ENCODE measurements around the gene MYO5A.
"Not testable (repeated sequence)": the region's sequence is repeated elsewhere in the genome, so short reads cannot be mapped to it uniquely, and the experiment has no call there.

The MYO5A gene

DNA sequence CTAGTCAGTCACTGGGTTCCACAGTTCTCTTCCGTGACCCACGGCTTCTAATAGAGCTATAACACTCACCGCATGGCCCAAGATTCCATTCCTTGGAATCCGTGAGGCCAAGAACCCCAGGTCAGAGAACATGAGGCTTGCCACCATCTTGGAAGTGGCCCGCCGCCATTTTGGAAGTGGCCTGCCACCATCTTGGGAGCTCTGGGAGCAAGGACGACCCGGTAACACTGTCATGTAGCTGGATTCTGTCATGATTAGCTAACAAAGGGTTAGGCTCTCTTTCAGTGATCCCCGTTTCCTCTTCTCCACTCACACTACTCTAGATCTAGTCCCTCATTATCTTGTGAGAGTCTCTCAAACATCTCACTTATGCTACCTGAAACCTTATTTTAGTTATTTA is 89.6 kb downstream of the MYO5A start:
- H3K36me3 ChIP-seq (ENCODE audit: control insufficient read depth in 2 of 2, insufficient read depth in 1 of 2, low read length in 2 of 2); POLR2A ChIA-PET; H3K4me3 ChIP-seq (ENCODE audit: low read depth, low read length); H3K9me3 ChIP-seq (ENCODE audit: control insufficient read depth, insufficient read depth, low read depth, low read length); H3K4me1 ChIP-seq (ENCODE audit: control insufficient read depth, insufficient read depth, low read length); CTCF ChIA-PET; H3K27ac ChIP-seq (ENCODE audit: extremely low read depth, low read depth, low read length): not testable (repeated sequence)
- TF ChIP-seq YY1 (tag by site-specific recombination; IDR thresholded peaks at IDR 0.05) = 0 out of 2 replicates have a peak, but pooled peaks have one; percentile 27

DNA sequence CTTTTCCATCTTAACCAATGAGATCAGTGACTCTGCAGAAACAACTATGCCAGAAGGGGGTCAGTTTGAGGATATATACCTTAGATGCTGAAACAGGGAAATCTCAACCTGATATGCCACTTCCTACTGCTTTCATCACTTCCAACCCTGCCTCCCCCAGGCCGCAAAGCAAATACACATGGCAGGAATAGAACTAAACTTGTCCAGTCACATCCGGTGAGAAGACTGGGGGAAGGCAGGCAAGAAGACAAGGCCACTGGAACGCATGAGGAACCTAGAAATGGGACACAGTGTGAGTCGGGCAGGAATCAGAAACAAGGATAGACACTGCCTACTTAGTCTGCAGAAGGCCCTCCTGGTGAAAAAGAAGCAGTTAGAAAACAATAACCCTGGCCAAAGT is 90.6 kb downstream of the MYO5A start:
- no peaks in the 10 kb centered on the region for H3K36me3 ChIP-seq (ENCODE audit: control insufficient read depth in 2 of 2, insufficient read depth in 1 of 2, low read length in 2 of 2)
- H3K27ac ChIP-seq (ENCODE audit: extremely low read depth, low read depth, low read length) = no peak overlapping the region
- TF ChIP-seq, protein P1, sequence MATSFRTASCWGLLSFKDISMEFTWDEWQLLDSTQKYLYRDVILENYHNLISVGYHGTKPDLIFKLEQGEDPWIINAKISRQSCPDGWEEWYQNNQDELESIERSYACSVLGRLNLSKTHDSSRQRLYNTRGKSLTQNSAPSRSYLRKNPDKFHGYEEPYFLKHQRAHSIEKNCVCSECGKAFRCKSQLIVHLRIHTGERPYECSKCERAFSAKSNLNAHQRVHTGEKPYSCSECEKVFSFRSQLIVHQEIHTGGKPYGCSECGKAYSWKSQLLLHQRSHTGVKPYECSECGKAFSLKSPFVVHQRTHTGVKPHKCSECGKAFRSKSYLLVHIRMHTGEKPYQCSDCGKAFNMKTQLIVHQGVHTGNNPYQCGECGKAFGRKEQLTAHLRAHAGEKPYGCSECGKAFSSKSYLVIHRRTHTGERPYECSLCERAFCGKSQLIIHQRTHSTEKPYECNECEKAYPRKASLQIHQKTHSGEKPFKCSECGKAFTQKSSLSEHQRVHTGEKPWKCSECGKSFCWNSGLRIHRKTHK (tag by site-specific recombination; IDR thresholded peaks at IDR 0.05) = no peak
- TF ChIP-seq, protein P2, sequence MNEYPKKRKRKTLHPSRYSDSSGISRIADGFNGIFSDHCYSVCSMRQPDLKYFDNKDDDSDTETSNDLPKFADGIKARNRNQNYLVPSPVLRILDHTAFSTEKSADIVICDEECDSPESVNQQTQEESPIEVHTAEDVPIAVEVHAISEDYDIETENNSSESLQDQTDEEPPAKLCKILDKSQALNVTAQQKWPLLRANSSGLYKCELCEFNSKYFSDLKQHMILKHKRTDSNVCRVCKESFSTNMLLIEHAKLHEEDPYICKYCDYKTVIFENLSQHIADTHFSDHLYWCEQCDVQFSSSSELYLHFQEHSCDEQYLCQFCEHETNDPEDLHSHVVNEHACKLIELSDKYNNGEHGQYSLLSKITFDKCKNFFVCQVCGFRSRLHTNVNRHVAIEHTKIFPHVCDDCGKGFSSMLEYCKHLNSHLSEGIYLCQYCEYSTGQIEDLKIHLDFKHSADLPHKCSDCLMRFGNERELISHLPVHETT (tag by site-specific recombination; IDR thresholded peaks at IDR 0.05) = no peak
- TF ChIP-seq ZNF37A (tag by site-specific recombination; IDR thresholded peaks at IDR 0.05) (no peak), ZNF544 (tag by site-specific recombination; IDR thresholded peaks at IDR 0.05) (no peak), ZNF585B (tag by site-specific recombination; IDR thresholded peaks at IDR 0.05) (no peak), ZXDB (tag by site-specific recombination; IDR thresholded peaks at IDR 0.05) (no peak), OSR2 (tag by site-specific recombination; IDR thresholded peaks at IDR 0.05) (no peak), ZNF530 (tag by site-specific recombination; IDR thresholded peaks at IDR 0.05; ENCODE audit: low read depth) (no peak), YY1 (tag by site-specific recombination; IDR thresholded peaks at IDR 0.05) (no peak), ZNF830 (tag by site-specific recombination; IDR thresholded peaks at IDR 0.05; ENCODE audit: low read depth) (no peak), ZNF677 (tag by site-specific recombination; IDR thresholded peaks at IDR 0.05) (no peak), ZNF335 (tag by site-specific recombination; conservative IDR thresholded peaks at IDR 0.05) (no peak), ZNF211 (tag by site-specific recombination; IDR thresholded peaks at IDR 0.05; ENCODE audit: low read depth) (no peak), BCL11A (tag by site-specific recombination; IDR thresholded peaks at IDR 0.05; ENCODE audit: low read depth) (no peak), ZNF76 (tag by site-specific recombination; IDR thresholded peaks at IDR 0.05; ENCODE audit: borderline replicate concordance, low read depth) (no peak), ZBTB21 (tag by site-specific recombination; IDR thresholded peaks at IDR 0.05) (no peak), SP2 (tag by site-specific recombination; IDR thresholded peaks at IDR 0.05) (no peak)
- TF ChIP-seq, protein P3, sequence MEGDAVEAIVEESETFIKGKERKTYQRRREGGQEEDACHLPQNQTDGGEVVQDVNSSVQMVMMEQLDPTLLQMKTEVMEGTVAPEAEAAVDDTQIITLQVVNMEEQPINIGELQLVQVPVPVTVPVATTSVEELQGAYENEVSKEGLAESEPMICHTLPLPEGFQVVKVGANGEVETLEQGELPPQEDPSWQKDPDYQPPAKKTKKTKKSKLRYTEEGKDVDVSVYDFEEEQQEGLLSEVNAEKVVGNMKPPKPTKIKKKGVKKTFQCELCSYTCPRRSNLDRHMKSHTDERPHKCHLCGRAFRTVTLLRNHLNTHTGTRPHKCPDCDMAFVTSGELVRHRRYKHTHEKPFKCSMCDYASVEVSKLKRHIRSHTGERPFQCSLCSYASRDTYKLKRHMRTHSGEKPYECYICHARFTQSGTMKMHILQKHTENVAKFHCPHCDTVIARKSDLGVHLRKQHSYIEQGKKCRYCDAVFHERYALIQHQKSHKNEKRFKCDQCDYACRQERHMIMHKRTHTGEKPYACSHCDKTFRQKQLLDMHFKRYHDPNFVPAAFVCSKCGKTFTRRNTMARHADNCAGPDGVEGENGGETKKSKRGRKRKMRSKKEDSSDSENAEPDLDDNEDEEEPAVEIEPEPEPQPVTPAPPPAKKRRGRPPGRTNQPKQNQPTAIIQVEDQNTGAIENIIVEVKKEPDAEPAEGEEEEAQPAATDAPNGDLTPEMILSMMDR (tag by site-specific recombination; IDR thresholded peaks at IDR 0.05) = no peak
- no peaks in the 10 kb centered on the region; the same call in 1 of the 2 replicates for H3K4me1 ChIP-seq (ENCODE audit: control insufficient read depth, insufficient read depth, low read length)
- ChIA-PET POLR2A (no interaction called here), CTCF (interaction anchor here (0.7 kb wide), 1 partner anchor 32 kb away, joined by 4 read pairs; no protein-coding TSS in a partner anchor)
- H3K4me3 ChIP-seq (ENCODE audit: low read depth, low read length) = no peak overlapping the region
- H3K9me3 ChIP-seq (ENCODE audit: control insufficient read depth, insufficient read depth, low read depth, low read length) = no peaks in the 10 kb centered on the region

DNA sequence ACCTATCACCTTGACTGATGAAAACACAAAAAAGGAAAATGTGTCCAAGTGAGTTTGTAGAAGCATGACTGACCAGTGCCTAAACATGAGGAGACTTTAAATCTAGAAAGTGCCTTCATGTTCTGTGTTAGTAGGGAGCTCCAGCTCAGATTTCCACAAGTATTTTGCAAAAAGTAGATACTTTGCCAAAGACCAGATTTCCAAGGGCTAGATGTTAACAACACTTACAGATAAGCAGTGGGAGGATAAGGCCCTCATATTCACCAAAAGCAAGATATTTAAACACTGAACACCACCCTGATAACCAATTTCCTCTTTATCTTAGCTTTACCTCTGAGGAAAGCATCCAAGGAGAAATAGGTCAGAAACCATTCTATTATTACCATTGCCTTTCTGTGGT is 91.0 kb downstream of the MYO5A start:
- CTCF ChIA-PET = interaction anchor here (0.6 to 0.7 kb wide), 2 partner anchors 32 to 88 kb away, joined by 4 read pairs; no protein-coding TSS in a partner anchor
- no peaks in the 10 kb centered on the region for H3K36me3 ChIP-seq (ENCODE audit: control insufficient read depth in 2 of 2, insufficient read depth in 1 of 2, low read length in 2 of 2)
- H3K4me3 ChIP-seq (ENCODE audit: low read depth, low read length) = no peak overlapping the region
- no peaks in the 10 kb centered on the region; the same call in 1 of the 2 replicates for H3K4me1 ChIP-seq (ENCODE audit: control insufficient read depth, insufficient read depth, low read length)
- H3K9me3 ChIP-seq (ENCODE audit: control insufficient read depth, insufficient read depth, low read depth, low read length) = no peaks in the 10 kb centered on the region
- POLR2A ChIA-PET = no interaction called here
- H3K27ac ChIP-seq (ENCODE audit: extremely low read depth, low read depth, low read length) = no peak overlapping the region
- TF ChIP-seq ZNF626 (tag by site-specific recombination; IDR thresholded peaks at IDR 0.05) (no peak), ZNF830 (tag by site-specific recombination; IDR thresholded peaks at IDR 0.05; ENCODE audit: low read depth) (no peak), ZNF133 (tag by site-specific recombination; IDR thresholded peaks at IDR 0.05) (no peak)
- TF ChIP-seq, protein P4, sequence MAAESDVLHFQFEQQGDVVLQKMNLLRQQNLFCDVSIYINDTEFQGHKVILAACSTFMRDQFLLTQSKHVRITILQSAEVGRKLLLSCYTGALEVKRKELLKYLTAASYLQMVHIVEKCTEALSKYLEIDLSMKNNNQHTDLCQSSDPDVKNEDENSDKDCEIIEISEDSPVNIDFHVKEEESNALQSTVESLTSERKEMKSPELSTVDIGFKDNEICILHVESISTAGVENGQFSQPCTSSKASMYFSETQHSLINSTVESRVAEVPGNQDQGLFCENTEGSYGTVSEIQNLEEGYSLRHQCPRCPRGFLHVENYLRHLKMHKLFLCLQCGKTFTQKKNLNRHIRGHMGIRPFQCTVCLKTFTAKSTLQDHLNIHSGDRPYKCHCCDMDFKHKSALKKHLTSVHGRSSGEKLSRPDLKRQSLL (tag by site-specific recombination; IDR thresholded peaks at IDR 0.05) = no peak
- TF ChIP-seq, protein P5, sequence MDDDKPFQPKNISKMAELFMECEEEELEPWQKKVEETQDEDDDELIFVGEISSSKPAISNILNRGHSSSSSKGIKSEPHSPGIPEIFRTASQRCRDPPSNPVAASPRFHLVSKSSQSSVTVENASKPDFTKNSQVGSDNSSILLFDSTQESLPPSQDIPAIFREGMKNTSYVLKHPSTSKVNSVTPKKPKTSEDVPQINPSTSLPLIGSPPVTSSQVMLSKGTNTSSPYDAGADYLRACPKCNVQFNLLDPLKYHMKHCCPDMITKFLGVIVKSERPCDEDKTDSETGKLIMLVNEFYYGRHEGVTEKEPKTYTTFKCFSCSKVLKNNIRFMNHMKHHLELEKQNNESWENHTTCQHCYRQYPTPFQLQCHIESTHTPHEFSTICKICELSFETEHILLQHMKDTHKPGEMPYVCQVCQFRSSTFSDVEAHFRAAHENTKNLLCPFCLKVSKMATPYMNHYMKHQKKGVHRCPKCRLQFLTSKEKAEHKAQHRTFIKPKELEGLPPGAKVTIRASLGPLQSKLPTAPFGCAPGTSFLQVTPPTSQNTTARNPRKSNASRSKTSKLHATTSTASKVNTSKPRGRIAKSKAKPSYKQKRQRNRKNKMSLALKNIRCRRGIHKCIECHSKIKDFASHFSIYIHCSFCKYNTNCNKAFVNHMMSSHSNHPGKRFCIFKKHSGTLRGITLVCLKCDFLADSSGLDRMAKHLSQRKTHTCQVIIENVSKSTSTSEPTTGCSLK (tag by site-specific recombination; IDR thresholded peaks at IDR 0.05) = no peak
- TF ChIP-seq, protein P6, sequence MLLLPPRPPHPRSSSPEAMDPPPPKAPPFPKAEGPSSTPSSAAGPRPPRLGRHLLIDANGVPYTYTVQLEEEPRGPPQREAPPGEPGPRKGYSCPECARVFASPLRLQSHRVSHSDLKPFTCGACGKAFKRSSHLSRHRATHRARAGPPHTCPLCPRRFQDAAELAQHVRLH (tag by site-specific recombination; IDR thresholded peaks at IDR 0.05) = no peak

Data from HEK293 (cell line).